ENCODE results near the gene GPR39. TPM values are rescaled to one million over a fixed set of nuclear protein-coding genes. Genes with fewer than 3 reads are reported as not detected.

GPR39 gene
- polyA plus RNA-seq, 1 donor, result 9.5 TPM

DNA sequence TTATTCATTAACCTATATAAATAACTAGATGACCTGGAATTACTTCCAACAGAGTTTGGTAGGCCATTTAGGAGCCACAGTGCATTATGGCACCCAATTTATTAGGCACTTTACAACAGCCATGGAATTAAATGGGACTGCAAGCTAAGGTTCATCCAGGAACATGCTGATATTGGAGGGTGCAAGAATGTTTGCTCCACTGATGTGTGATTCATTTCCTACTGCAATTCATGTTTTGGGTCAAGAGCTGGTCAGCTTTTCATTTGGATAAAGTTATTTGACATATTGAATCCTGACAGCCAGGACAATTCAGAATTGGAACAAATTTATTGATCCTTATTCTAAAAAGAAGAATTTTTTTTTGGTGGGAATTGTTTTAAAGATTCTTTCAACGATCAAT lies 265.2 kb downstream of the GPR39 start:
- Histone ChIP-seq H3K36me3 (ENCODE audit: control insufficient read depth, insufficient read depth, low read length) (no peaks in the 10 kb centered on the region), H3K9me3 (ENCODE audit: control insufficient read depth, low read depth, low read length) (no peaks in the 10 kb centered on the region), H3K27me3 (ENCODE audit: control insufficient read depth, insufficient read depth, low read length) (peaks cover 3% of the 10 kb centered on the region), H3K4me1 (ENCODE audit: control insufficient read depth, insufficient read depth, low read length) (no peaks in the 10 kb centered on the region), H3K4me3 (ENCODE audit: low read length) (no peak overlapping the region), H3K27ac (ENCODE audit: low read length) (no peak overlapping the region)
- 80% methylated on average over 1 of the region's 1 CpG for WGBS (ENCODE audit: insufficient coverage, low lambda C conversion rate)
- no peak for DNase-seq

DNA sequence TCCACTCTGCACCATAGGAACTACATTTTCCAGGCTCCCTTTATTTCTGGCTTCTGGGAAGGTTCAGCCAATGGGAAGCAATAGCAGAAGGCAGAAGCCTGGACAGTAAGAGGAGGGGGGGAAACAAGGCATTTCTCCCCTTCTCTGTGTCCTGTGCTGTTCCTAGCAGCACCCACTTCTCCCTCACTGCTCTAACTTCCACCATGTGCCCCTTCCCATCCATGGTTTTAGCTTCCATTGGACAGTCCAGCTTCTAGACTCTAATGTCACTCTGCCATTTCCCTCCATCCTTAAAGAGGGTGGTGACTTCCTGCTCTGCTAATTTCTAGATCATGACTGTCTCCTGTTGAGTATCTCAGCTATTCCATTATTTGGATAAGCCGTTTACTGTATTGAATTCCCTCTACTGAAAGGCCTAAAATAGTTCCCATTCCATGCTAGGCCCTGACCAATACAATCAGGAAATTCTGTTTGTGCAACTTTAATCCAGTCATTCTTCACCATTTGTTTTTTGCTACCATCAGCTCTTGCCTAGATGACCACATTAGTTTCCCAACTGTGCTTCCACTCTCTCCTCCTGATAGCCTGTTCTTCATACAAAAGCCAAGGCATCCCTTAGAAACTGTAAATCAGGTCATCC lies 274.2 kb downstream of the GPR39 start:
- Histone ChIP-seq H3K27ac (ENCODE audit: low read length) (no peak overlapping the region), H3K4me3 (ENCODE audit: low read length) (no peak overlapping the region), H3K27me3 (ENCODE audit: control insufficient read depth, insufficient read depth, low read length) (no peaks in the 10 kb centered on the region), H3K9me3 (ENCODE audit: control insufficient read depth, low read depth, low read length) (no peaks in the 10 kb centered on the region), H3K4me1 (ENCODE audit: control insufficient read depth, insufficient read depth, low read length) (no peaks in the 10 kb centered on the region), H3K36me3 (ENCODE audit: control insufficient read depth, insufficient read depth, low read length) (no peaks in the 10 kb centered on the region)
- no CpG with 5 or more reads among the region's 1 CpG for WGBS (ENCODE audit: insufficient coverage, low lambda C conversion rate)
- no peak for DNase-seq

GRCh38 chr2:132691556-132691955 lies 275.0 kb downstream of the GPR39 start:
- no CpG with 5 or more reads among the region's 4 CpGs for WGBS (ENCODE audit: insufficient coverage, low lambda C conversion rate)
- H3K9me3 ChIP-seq (ENCODE audit: control insufficient read depth, low read depth, low read length), result no peaks in the 10 kb centered on the region
- no peaks in the 10 kb centered on the region for H3K27me3 ChIP-seq (ENCODE audit: control insufficient read depth, insufficient read depth, low read length)
- H3K4me1 ChIP-seq (ENCODE audit: control insufficient read depth, insufficient read depth, low read length), result no peaks in the 10 kb centered on the region
- DNase-seq, result no peak
- no peak overlapping the region for H3K4me3 ChIP-seq (ENCODE audit: low read length)
- H3K36me3 ChIP-seq (ENCODE audit: control insufficient read depth, insufficient read depth, low read length), result no peaks in the 10 kb centered on the region
- no peak overlapping the region for H3K27ac ChIP-seq (ENCODE audit: low read length)

DNA sequence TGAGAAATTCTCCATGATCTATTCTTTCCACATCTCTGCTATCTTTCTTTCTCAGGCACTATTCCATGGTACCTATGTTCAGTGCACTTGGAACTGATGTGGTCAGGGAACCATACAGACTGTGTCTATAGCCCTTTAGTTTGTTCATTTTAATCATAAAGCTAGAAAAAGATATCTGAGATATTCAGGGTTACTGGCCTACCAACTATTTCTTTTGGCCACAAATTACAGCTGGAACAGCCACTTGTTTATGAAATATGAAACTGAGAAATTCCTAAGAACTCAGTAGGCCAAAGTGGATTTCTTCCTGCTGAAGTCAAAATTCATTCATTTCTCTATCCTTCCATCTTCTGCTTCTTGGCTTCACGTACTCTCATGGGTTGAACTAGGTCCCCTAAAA lies 276.2 kb downstream of the GPR39 start:
- no peak overlapping the region for H3K27ac ChIP-seq (ENCODE audit: low read length)
- no peak for DNase-seq
- no peak overlapping the region for H3K4me3 ChIP-seq (ENCODE audit: low read length)
- no peaks in the 10 kb centered on the region for H3K4me1 ChIP-seq (ENCODE audit: control insufficient read depth, insufficient read depth, low read length)
- H3K36me3 ChIP-seq (ENCODE audit: control insufficient read depth, insufficient read depth, low read length), result no peaks in the 10 kb centered on the region
- no peaks in the 10 kb centered on the region for H3K9me3 ChIP-seq (ENCODE audit: control insufficient read depth, low read depth, low read length)
- H3K27me3 ChIP-seq (ENCODE audit: control insufficient read depth, insufficient read depth, low read length), result no peaks in the 10 kb centered on the region
- WGBS (ENCODE audit: insufficient coverage, low lambda C conversion rate), result no CpG with 5 or more reads among the region's 1 CpG
